IMR-90 (cell line): ENCODE measurements around the gene CRAMP1. TPM values are rescaled to one million over a fixed set of nuclear protein-coding genes. Genes with fewer than 3 reads are reported as not detected.

Source experiments
- ATAC-seq: fragments of 200-7000 bp; cut with Tn5 transposase; 2 replicates; pipeline ENCODE4 v1.9.1; 2020; ENCODE audit warnings: low read depth, mild to moderate bottlenecking, moderate library complexity
- BruUV-seq: library from RNA; stranded (reverse); fragments of 400-500 nt; replicated peaks from 2 replicates; lab custom pipeline; 2021; lab: Mats Ljungman, UMichigan
- CTCF ChIA-PET: fragments of 300-600 bp; formaldehyde crosslinking; extraction: SDS; loops from one replicate; lab custom pipeline; 2021; ENCODE audit warnings: antibody characterized with exemption; lab: Yijun Ruan, JAX
- POLR2A ChIA-PET: fragments of 300-600 bp; sonication (Branson Sonifier 250); formaldehyde crosslinking; loops from one replicate; lab custom pipeline; 2022; ENCODE audit warnings: antibody characterized with exemption; ENCODE audit not compliant: unreplicated experiment; lab: Charles Lee
- DNase-seq: peaks from one replicate; pipeline ENCODE4 v3.0.0; 2013
- H2AFZ ChIP-seq: replicated peaks from 2 replicates; pipeline ENCODE3; 2013; ENCODE audit warnings: low read length, mild to moderate bottlenecking; ENCODE audit not compliant: poor library complexity
- H2AK5ac ChIP-seq: 2 replicates; pipeline ENCODE4 v1.6.1; 2013; ENCODE audit warnings: low read depth, low read length, inconsistent platforms
- H2AK9ac ChIP-seq: replicated peaks from 2 replicates; pipeline ENCODE3; 2013; ENCODE audit warnings: mild to moderate bottlenecking, low read depth, low read length, moderate library complexity; ENCODE audit not compliant: poor library complexity
- H2BK120ac ChIP-seq: 2 replicates; pipeline ENCODE4 v1.6.1; 2013; ENCODE audit warnings: low read depth, low read length, inconsistent platforms
- H2BK15ac ChIP-seq: 3 replicates; pipeline ENCODE4 v1.6.1; 2013; ENCODE audit warnings: low read depth, low read length, inconsistent platforms
- H2BK20ac ChIP-seq: 2 replicates; pipeline ENCODE4 v1.6.1; 2013; ENCODE audit warnings: low read depth, mild to moderate bottlenecking, inconsistent platforms, low read length, moderate library complexity
- H2BK5ac ChIP-seq: 2 replicates; pipeline ENCODE4 v1.6.1; 2013; ENCODE audit warnings: mild to moderate bottlenecking, low read depth, low read length, inconsistent platforms; ENCODE audit not compliant: poor library complexity, severe bottlenecking
- H3K14ac ChIP-seq: replicated peaks from 2 replicates; pipeline ENCODE4 v1.6.1; 2013; ENCODE audit warnings: low read depth, low read length, inconsistent platforms
- H3K18ac ChIP-seq: 2 replicates; pipeline ENCODE4 v1.6.1; 2013; ENCODE audit warnings: low read depth, low read length, control low read depth
- H3K23ac ChIP-seq: 2 replicates; pipeline ENCODE4 v1.6.1; 2013; ENCODE audit warnings: low read depth, low read length, inconsistent platforms
- H3K27ac ChIP-seq: 2 replicates; pipeline ENCODE4 v1.5.1; 2013; ENCODE audit warnings: mild to moderate bottlenecking, control low read depth, low read length; ENCODE audit not compliant: insufficient read depth
- H3K27me3 ChIP-seq: 2 replicates; pipeline ENCODE4 v1.6.1; 2013; ENCODE audit warnings: low read length; ENCODE audit not compliant: control insufficient read depth, insufficient read depth
- H3K36me3 ChIP-seq: 2 replicates; pipeline ENCODE4 v1.6.1; 2013; ENCODE audit warnings: low read length, mixed read lengths; ENCODE audit not compliant: control insufficient read depth, insufficient read depth
- H3K4ac ChIP-seq: 2 replicates; pipeline ENCODE4 v1.6.1; 2013; ENCODE audit warnings: low read depth, low read length, inconsistent platforms
- H3K4me1 ChIP-seq: 2 replicates; pipeline ENCODE4 v1.6.1; 2013; ENCODE audit warnings: low read length, mixed read lengths; ENCODE audit not compliant: control insufficient read depth, insufficient read depth
- H3K4me2 ChIP-seq: 2 replicates; pipeline ENCODE4 v1.6.1; 2013; ENCODE audit warnings: low read depth, mild to moderate bottlenecking, control low read depth, low read length, moderate library complexity
- H3K4me3 ChIP-seq: 2 replicates; pipeline ENCODE4 v1.5.1; 2013; ENCODE audit warnings: low read depth, mild to moderate bottlenecking, control low read depth, low read length, moderate library complexity; ENCODE audit not compliant: insufficient read depth
- H3K56ac ChIP-seq: 2 replicates; pipeline ENCODE4 v1.6.1; 2013; ENCODE audit warnings: low read length, inconsistent platforms; ENCODE audit not compliant: insufficient read depth; ENCODE audit errors: extremely low read depth
- H3K79me1 ChIP-seq, 2 experiments: 2 replicates each; pipeline ENCODE4 v1.6.1; 2013; ENCODE audit warnings: low read length in 2 of 2, inconsistent platforms in 1 of 2, low read depth in 1 of 2
- H3K9ac ChIP-seq: 2 replicates; pipeline ENCODE4 v1.6.1; 2013; ENCODE audit warnings: low read depth, low read length, control low read depth
- H3K9me1 ChIP-seq: 2 replicates; pipeline ENCODE4 v1.6.1; 2013; ENCODE audit warnings: low read length, inconsistent platforms; ENCODE audit not compliant: insufficient read depth
- H3K9me3 ChIP-seq: 2 replicates; pipeline ENCODE4 v1.6.1; 2013; ENCODE audit warnings: low read length; ENCODE audit not compliant: control insufficient read depth, insufficient read depth
- H4K20me1 ChIP-seq: 2 replicates; pipeline ENCODE4 v1.6.1; 2013; ENCODE audit warnings: low read length, inconsistent platforms; ENCODE audit not compliant: insufficient read depth
- H4K5ac ChIP-seq: 2 replicates; pipeline ENCODE4 v1.6.1; 2013; ENCODE audit warnings: mild to moderate bottlenecking, low read depth, low read length, control low read depth
- H4K8ac ChIP-seq, 2 experiments: 2 replicates each; pipeline ENCODE4 v1.6.1; 2013; ENCODE audit warnings: low read depth in 2 of 2, low read length in 2 of 2, control low read depth in 1 of 2, inconsistent platforms in 1 of 2
- H4K91ac ChIP-seq: 2 replicates; pipeline ENCODE4 v1.6.1; 2013; ENCODE audit warnings: low read depth, low read length, inconsistent platforms; ENCODE audit not compliant: insufficient read depth
- FOS ChIP-seq: fragments of 150-350 bp; IDR thresholded peaks from 2 replicates; pipeline ENCODE4 v1.6.1; 2016; ENCODE audit warnings: low read depth, low read length
- MAFK ChIP-seq: IDR thresholded peaks from 2 replicates; pipeline ENCODE4 v1.6.1; 2012; ENCODE audit warnings: low read depth, low read length, improper control_type of control experiment
- MAZ ChIP-seq: IDR thresholded peaks from 2 replicates; pipeline ENCODE4 v1.6.1; 2012; ENCODE audit warnings: low read depth, mild to moderate bottlenecking, low read length, improper control_type of control experiment, moderate library complexity, borderline replicate concordance
- NFE2L2 ChIP-seq: fragments of 150-350 bp; IDR thresholded peaks from 2 replicates; pipeline ENCODE4 v1.6.1; 2016; ENCODE audit warnings: low read depth, mild to moderate bottlenecking, low read length
- RFX5 ChIP-seq: IDR thresholded peaks from 2 replicates; pipeline ENCODE4 v1.8.0; 2012; ENCODE audit warnings: low read depth, mild to moderate bottlenecking, low read length, moderate library complexity
- WGBS, 2 experiments: methylation state at CpG; one replicate each; pipeline versions ENCODE4 v1.1.5 to v1.1.7; 2013; ENCODE audit warnings: missing lambda C conversion rate in 2 of 2; ENCODE audit not compliant: insufficient read length in 1 of 2; ENCODE audit errors: extremely low coverage in 2 of 2; 5-methylcytosine and 5-hydroxymethylcytosine counted together
- dilution Hi-C: fragments of 300-500 bp; cut with HindIII; formaldehyde crosslinking; loops from one replicate; pipeline ENCODE4 v1.14.3; 2018; ENCODE audit warnings: low sequenced_read_pairs; ENCODE audit not compliant: unreplicated experiment
- in situ Hi-C: fragments of 300-500 bp; cut with MboI; formaldehyde crosslinking; loops from 3 replicates; pipeline ENCODE4 v1.14.3; 2019; ENCODE audit warnings: low sequenced_read_pairs, inconsistent platforms, mixed read lengths
- intact Hi-C: fragments of 100-400 bp; cut with micrococcal nuclease; formaldehyde crosslinking; loops from 2 replicates; pipeline ENCODE4 v1.10.0; 2022
- polyA plus RNA-seq, 3 experiments: library from polyadenylated mRNA; depleted of rRNA; stranded (reverse); fragments of >200 nt; gene quantifications; 2 replicates each; pipeline ENCODE4 v1.2.3, GENCODE V29; 2012; ENCODE audit warnings: low replicate concordance in 1 of 3
- total RNA-seq: library from RNA; depleted of rRNA; stranded (reverse); fragments of >200 nt; gene quantifications from 2 replicates; pipeline ENCODE4 v1.2.3, GENCODE V29; 2012
- TF ChIP-seq, protein P1 (sequence below): fragments of 150-350 bp; IDR thresholded peaks from 2 replicates; pipeline ENCODE4 v1.6.1; 2016; ENCODE audit warnings: low read depth, mild to moderate bottlenecking, low read length, moderate library complexity, borderline replicate concordance

Gene CRAMP1
- total and polyA plus RNA-seq, 2 of the 4 experiments (the other 2 are of a cell fraction): 3.2 to 12.0 TPM

DNA sequence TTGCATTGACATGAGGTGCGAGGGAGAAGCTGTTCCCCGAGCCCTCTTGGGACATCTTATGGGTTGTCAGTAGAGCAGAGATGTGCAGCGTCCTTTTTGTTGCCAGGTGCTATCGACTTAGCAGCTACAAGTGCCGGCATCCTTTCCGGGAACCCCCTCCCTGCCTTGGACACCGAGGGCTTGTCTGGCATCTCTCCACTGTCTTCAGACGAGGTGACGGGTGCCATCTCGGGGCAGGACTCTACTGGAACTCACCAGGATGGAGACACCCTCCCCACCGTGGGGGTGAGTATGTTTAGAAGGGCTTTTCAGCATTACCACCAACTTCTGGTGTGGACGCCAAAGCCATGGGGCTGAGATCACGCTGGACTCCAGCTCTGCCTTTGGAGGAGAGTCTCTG lies 54.2 kb downstream of the CRAMP1 start:
- Histone ChIP-seq H3K23ac (no peak overlapping the region), H2AK9ac (no peak overlapping the region), H4K91ac (no peak overlapping the region), H2AK5ac (no peak overlapping the region), H3K79me1 (peaks cover 3 to 4% of the 10 kb centered on the region in 2 experiments; a peak in 2 of 4 replicates), H3K9me3 (no peaks in the 10 kb centered on the region), H2BK15ac (no peak overlapping the region), H3K27ac (no peak overlapping the region), H3K27me3 (no peaks in the 10 kb centered on the region), H3K4me2 (no peak overlapping the region), H4K5ac (no peak overlapping the region), H3K4me3 (no peak overlapping the region), H3K18ac (no peak overlapping the region), H3K14ac (no peak overlapping the region), H4K8ac (no peak overlapping the region), H3K9me1 (no peaks in the 10 kb centered on the region; the same call in 1 of the 2 replicates), H3K9ac (no peak overlapping the region), H3K4me1 (no peaks in the 10 kb centered on the region), H2BK120ac (no peak overlapping the region), H3K56ac (no peak overlapping the region), H4K20me1 (no peaks in the 10 kb centered on the region; the same call in 1 of the 2 replicates), H2BK5ac (no peak overlapping the region), H3K36me3 (peaks cover 83% of the 10 kb centered on the region), H2AFZ (no peak overlapping the region), H2BK20ac (no peak overlapping the region), H3K4ac (no peak overlapping the region)
- dilution Hi-C loops (no loop called here), in situ Hi-C loops (no loop called here), intact Hi-C loops (no loop called here)
- no peak for ATAC-seq
- CTCF ChIA-PET: no interaction called here
- POLR2A ChIA-PET: no interaction called here
- TF ChIP-seq MAZ (no peak), NFE2L2 (no peak), RFX5 (no peak), MAFK (no peak), FOS (no peak)
- TF ChIP-seq, protein P1, sequence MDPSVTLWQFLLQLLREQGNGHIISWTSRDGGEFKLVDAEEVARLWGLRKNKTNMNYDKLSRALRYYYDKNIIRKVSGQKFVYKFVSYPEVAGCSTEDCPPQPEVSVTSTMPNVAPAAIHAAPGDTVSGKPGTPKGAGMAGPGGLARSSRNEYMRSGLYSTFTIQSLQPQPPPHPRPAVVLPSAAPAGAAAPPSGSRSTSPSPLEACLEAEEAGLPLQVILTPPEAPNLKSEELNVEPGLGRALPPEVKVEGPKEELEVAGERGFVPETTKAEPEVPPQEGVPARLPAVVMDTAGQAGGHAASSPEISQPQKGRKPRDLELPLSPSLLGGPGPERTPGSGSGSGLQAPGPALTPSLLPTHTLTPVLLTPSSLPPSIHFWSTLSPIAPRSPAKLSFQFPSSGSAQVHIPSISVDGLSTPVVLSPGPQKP: no peak
- no TSS peak for BruUV-seq
- DNase-seq: no peak
- 100% methylated on average over 2 of the region's 13 CpGs; no CpG with 5 or more reads in 1 of the 2 experiments for WGBS, 2 experiments
